Mucosa of descending colon (tissue), 3 donors: ENCODE results near the gene SH2D4B. TPM values are rescaled to one million over a fixed set of nuclear protein-coding genes. Genes with fewer than 3 reads are reported as not detected.

Experiments
- ATAC-seq: fragments of 200-7000 bp; cut with Tn5 transposase; one replicate; pipeline ENCODE4 v1.9.1; 2020; ENCODE audit warnings: mild to moderate bottlenecking, moderate library complexity
- DNase-seq, 3 donors: peaks; one replicate each; pipeline ENCODE4 v3.0.0-alpha.2; 2020
- H3K36me3 ChIP-seq: fragments of 200-600 bp; one replicate; pipeline ENCODE4 v1.8.0; 2021; ENCODE audit warnings: low read depth, mild to moderate bottlenecking
- H3K4me1 ChIP-seq: fragments of 200-600 bp; one replicate; pipeline ENCODE4 v1.8.0; 2021; ENCODE audit warnings: low read depth, mild to moderate bottlenecking
- H3K4me3 ChIP-seq: fragments of 200-600 bp; one replicate; pipeline ENCODE4 v1.8.0; 2021; ENCODE audit warnings: mild to moderate bottlenecking
- H3K9me3 ChIP-seq: fragments of 200-600 bp; one replicate; pipeline ENCODE4 v1.8.0; 2021; ENCODE audit warnings: mild to moderate bottlenecking
- CTCF ChIP-seq: fragments of 200-600 bp; IDR thresholded peaks from one replicate; pipeline ENCODE4 v1.8.0; 2022; ENCODE audit warnings: antibody characterized with exemption, mild to moderate bottlenecking
- intact Hi-C, 2 donors: fragments of 100-400 bp; cut with DNase I in 1 of 2; cut with micrococcal nuclease in 1 of 2; formaldehyde crosslinking; loops; one replicate each; pipeline versions ENCODE4 v1.11.0 to v1.11.1; 2022; cut with DNase I, micrococcal nuclease
- total RNA-seq, 3 donors: library from RNA; stranded (reverse); fragmentation: NEBNext Ultra II Directional in 2 of 3; extraction: Animal tissue kit (Norgen Biotek cat#: 25700) in 2 of 3; gene quantifications; one replicate each; pipeline versions ENCODE4 v1.2.1 to v1.2.4, GENCODE V29; 2021 to 2023
- donor health status: DM: no; HTN: no; CAD: no; lungs with moderate emphysema.
- donor health status: DM: no; HTN: no; CAD: no.
- donor health status: DM: no; HTN: yes; CAD: no.

SH2D4B gene
- total RNA-seq, 3 donors from 2014 or later, result not detected

GRCh38 chr10:80583685-80584084 lies 46.0 kb downstream of the SH2D4B start:
- H3K4me3 ChIP-seq, result no peak overlapping the region
- ATAC-seq (no peak), DNase-seq (no peak)
- intact Hi-C loops, result no loop called here
- no peaks in the 10 kb centered on the region for H3K36me3 ChIP-seq
- H3K4me1 ChIP-seq, result peaks cover 3% of the 10 kb centered on the region
- TF ChIP-seq CTCF, result no peak
- H3K9me3 ChIP-seq, result no peaks in the 10 kb centered on the region

GRCh38 chr10:80585812-80586211 lies 48.1 kb downstream of the SH2D4B start:
- DNase-seq, result no peak
- H3K9me3 ChIP-seq, result no peaks in the 10 kb centered on the region
- intact Hi-C loops, result no loop called here

GRCh38 chr10:80588546-80588945 lies 50.8 kb downstream of the SH2D4B start:
- intact Hi-C loops, result no loop called here
- Histone ChIP-seq H3K4me3 (no peak overlapping the region), H3K36me3 (no peaks in the 10 kb centered on the region), H3K9me3 (no peaks in the 10 kb centered on the region), H3K4me1 (no peaks in the 10 kb centered on the region)
- TF ChIP-seq CTCF, result no peak
- ATAC-seq, result no peak
- no peak for DNase-seq

More at GRCh38 chr10:80585812-80586211, 48.1 kb downstream of the SH2D4B start:
- no peak for TF ChIP-seq CTCF
- Histone ChIP-seq H3K36me3 (no peaks in the 10 kb centered on the region), H3K4me1 (peaks cover 3% of the 10 kb centered on the region), H3K4me3 (no peak overlapping the region)
- no peak for ATAC-seq

- no peaks in the 10 kb centered on the region for H3K4me1 ChIP-seq
- no peak for TF ChIP-seq CTCF
- H3K36me3 ChIP-seq, result no peaks in the 10 kb centered on the region
- intact Hi-C loops, result no loop called here
- no peaks in the 10 kb centered on the region for H3K9me3 ChIP-seq
- no peak for ATAC-seq
- no peak overlapping the region for H3K4me3 ChIP-seq
- DNase-seq, result no peak
Observed at GRCh38 chr10:80589726-80590373, 52.1 kb downstream of the SH2D4B start.

GRCh38 chr10:80590585-80591125 lies 53.0 kb downstream of the SH2D4B start:
- Histone ChIP-seq H3K9me3 (no peaks in the 10 kb centered on the region), H3K4me1 (no peaks in the 10 kb centered on the region), H3K4me3 (no peak overlapping the region), H3K36me3 (no peaks in the 10 kb centered on the region)
- TF ChIP-seq CTCF, result no peak
- DNase-seq (no peak), ATAC-seq (no peak)
- intact Hi-C loops, result no loop called here
